Liver (tissue), 3 donors: ENCODE results near the gene TMPRSS6.

Experiments
- FOXA1 ChIP-seq: IDR thresholded peaks from 2 replicates; pipeline ENCODE4 v1.6.1; 2016; ENCODE audit warnings: antibody characterized with exemption
- REST ChIP-seq: IDR thresholded peaks from 2 replicates; pipeline ENCODE4 v1.6.1; 2016; ENCODE audit warnings: antibody characterized with exemption, mild to moderate bottlenecking
- TAF1 ChIP-seq: conservative IDR thresholded peaks from 2 replicates; pipeline ENCODE4 v1.6.1; 2016; ENCODE audit warnings: antibody characterized with exemption, mild to moderate bottlenecking
- TF ChIP-seq, protein P1 (sequence below): fragments of 150-350 bp; IDR thresholded peaks from 2 replicates; pipeline ENCODE4 v1.5.1; 2017; ENCODE audit warnings: improper control_type of control experiment, low read depth, low read length; ENCODE audit not compliant: missing input control
- donor health status: healthy.
- donor health status: healthy.

GRCh38 chr22:37075822-37076433 is 33.6 kb downstream of the TMPRSS6 start:
- TF ChIP-seq TAF1 (no peak), REST (no peak), FOXA1 (no peak)
- TF ChIP-seq, protein P1, sequence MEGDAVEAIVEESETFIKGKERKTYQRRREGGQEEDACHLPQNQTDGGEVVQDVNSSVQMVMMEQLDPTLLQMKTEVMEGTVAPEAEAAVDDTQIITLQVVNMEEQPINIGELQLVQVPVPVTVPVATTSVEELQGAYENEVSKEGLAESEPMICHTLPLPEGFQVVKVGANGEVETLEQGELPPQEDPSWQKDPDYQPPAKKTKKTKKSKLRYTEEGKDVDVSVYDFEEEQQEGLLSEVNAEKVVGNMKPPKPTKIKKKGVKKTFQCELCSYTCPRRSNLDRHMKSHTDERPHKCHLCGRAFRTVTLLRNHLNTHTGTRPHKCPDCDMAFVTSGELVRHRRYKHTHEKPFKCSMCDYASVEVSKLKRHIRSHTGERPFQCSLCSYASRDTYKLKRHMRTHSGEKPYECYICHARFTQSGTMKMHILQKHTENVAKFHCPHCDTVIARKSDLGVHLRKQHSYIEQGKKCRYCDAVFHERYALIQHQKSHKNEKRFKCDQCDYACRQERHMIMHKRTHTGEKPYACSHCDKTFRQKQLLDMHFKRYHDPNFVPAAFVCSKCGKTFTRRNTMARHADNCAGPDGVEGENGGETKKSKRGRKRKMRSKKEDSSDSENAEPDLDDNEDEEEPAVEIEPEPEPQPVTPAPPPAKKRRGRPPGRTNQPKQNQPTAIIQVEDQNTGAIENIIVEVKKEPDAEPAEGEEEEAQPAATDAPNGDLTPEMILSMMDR = no peak
